NCI-H1694 (cell line): ENCODE data around the gene KRTAP10-9.
"Not testable (repeated sequence)": the region's sequence is repeated elsewhere in the genome, so short reads cannot be mapped to it uniquely, and the experiment has no call there.

Source experiments
- DNase-seq: peaks from one replicate; lab custom pipeline; 2025; lab: John Stamatoyannopoulos, UW

Gene KRTAP10-9

GRCh38 chr21:44595524-44595923 lies 31.4 kb upstream of the KRTAP10-9 start:
- DNase-seq = no peak

DNA sequence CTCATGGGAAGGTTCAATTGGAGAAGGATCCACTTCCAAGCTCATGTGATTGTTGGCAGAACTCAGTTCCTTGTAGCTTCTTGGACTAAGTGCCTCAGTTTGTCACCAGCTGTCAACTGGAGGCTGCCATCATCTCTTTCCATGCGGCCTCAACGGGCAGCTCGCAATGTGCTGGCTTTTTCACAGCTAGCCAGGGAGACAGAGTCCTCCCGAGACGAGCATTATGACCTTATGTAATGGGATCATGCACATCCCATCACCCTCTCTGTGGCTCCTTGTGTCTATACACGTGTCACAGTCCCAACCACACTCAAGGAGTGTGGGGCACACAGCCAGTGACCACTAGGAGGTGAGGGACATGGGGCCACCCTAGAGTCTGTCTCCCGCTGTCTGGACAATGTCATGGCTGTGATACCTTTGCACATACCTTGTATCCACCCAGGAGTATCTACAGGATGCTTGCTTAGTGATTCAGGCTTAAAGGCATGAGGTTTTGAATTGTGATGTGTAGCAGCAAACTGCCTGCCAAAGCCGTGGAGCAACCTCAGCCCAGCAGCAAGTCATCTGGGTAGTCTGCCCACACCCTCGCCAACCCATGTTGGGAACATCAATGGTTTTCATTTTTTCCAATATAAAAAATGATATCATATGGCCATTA lies 30.7 kb upstream of the KRTAP10-9 start:
- no peak for DNase-seq

- DNase-seq = no peak
Measured at GRCh38 chr21:44598061-44598460, 28.8 kb upstream of the KRTAP10-9 start.

- no peak for DNase-seq
Measured at GRCh38 chr21:44599264-44600029, 27.4 kb upstream of the KRTAP10-9 start.

- not testable (repeated sequence) for DNase-seq
Measured at GRCh38 chr21:44600118-44600978, 26.5 kb upstream of the KRTAP10-9 start, which contains the start of gene KRTAP10-7. Gene KRTAP10-7, plus strand, starts transcription at chr21:44600597. Its CDS starts 25 bp downstream, at chr21:44600622.

- peak; percentile 53 for DNase-seq
Measured at GRCh38 chr21:44601091-44601490, 25.8 kb upstream of the KRTAP10-9 start.

GRCh38 chr21:44601596-44602462 lies 25.1 kb upstream of the KRTAP10-9 start:
- no peak for DNase-seq

GRCh38 chr21:44602463-44602850 lies 24.4 kb upstream of the KRTAP10-9 start:
- no peak for DNase-seq

- DNase-seq = no peak
Measured at GRCh38 chr21:44603109-44603875, 23.6 kb upstream of the KRTAP10-9 start.

DNA sequence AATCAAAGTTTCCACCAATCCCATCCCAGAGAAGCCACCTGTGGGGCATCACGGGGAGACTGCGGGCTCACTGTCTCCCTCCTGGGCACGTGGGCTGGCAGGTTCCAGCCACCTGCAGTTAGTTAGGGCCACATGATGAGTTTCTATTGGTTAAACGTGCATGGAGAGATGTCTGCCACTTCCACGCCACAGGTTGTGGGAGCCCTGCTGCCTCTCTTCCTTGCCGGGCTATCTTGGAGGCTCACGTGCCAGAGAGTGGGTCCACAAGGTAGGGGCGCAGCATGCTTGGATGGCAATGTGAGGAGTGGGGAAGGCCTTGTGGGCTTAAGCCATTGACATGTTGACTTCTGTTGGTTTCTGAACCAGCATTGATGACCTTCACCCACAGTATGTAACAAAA lies 23.0 kb upstream of the KRTAP10-9 start:
- DNase-seq = no peak

GRCh38 chr21:44606495-44606894 lies 20.4 kb upstream of the KRTAP10-9 start:
- DNase-seq = no peak

- DNase-seq = no peak
Measured at GRCh38 chr21:44609193-44609592, 17.7 kb upstream of the KRTAP10-9 start.

- DNase-seq = not testable (repeated sequence)
Measured at GRCh38 chr21:44610157-44610843, 16.6 kb upstream of the KRTAP10-9 start.

GRCh38 chr21:44611551-44611950 lies 15.3 kb upstream of the KRTAP10-9 start:
- no peak for DNase-seq

DNA sequence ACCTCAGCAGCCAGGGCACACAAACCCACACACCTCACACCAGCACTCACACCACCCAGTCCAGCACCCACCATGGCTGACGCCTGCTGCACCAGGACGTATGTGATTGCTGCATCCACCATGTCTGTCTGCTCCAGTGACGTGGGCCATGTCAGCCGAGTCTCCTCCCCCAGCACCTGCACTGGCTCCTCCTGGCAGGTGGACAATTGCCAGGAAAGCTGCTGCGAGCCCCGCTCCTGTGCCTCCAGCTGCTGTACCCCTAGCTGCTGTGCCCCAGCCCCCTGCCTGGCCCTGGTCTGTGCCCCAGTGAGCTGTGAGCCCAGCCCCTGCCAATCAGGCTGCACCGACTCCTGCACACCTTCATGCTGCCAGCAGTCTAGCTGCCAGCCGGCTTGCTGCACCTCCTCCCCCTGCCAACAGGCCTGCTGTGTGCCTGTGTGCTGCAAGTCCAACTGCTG lies 14.8 kb upstream of the KRTAP10-9 start, which contains the start of gene KRTAP10-8:
Gene KRTAP10-8 (plus strand): TSS at position 51 of the 458 bp plus-strand sequence. CDS start 22 bp downstream, at position 73.
- no peak for DNase-seq

- DNase-seq = no peak
Measured at GRCh38 chr21:44612669-44613229, 14.1 kb upstream of the KRTAP10-9 start.

- DNase-seq = no peak
Measured at GRCh38 chr21:44613386-44614155, 13.3 kb upstream of the KRTAP10-9 start.

DNA sequence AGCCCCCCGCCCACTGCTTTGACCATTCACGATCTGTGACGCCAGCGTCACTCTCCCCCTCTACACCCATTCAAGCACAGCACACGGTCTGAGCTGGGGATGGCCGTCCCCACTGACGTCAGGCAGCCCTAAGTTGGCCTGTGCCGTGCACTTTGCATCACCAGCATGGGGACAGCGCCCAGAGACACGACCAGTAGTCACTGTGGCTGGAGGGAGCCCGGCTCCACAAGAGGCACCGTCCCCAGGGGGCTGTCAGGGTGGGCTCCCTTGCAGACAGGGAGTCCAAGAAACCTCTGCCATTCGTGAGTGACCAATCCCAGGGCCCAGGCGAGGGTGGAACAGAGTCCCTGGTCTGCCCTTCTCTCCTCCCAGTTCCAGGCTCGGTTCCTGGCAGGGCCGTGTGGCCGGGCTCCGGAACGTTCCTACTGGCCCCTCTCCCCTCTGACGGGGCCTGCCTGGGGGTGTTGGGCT lies 12.7 kb upstream of the KRTAP10-9 start:
- DNase-seq = no peak

- DNase-seq = no peak
Measured at GRCh38 chr21:44614961-44615391, 11.9 kb upstream of the KRTAP10-9 start.
